GM19043 (cell line): Measurements from ENCODE around the gene IQSEC3.
"Not testable (repeated sequence)": the region's sequence is repeated elsewhere in the genome, so short reads cannot be mapped to it uniquely, and the experiment has no call there.

Source experiments
- ATAC-seq: cut with Tn5 transposase; IDR thresholded peaks from one replicate; pipeline ENCODE4 v1.9.1; 2021; ENCODE audit warnings: low read depth; ENCODE audit not compliant: unreplicated experiment

The IQSEC3 gene

GRCh38 chr12:210277-211141 lies 143.9 kb downstream of the IQSEC3 start:
- no peak for ATAC-seq

GRCh38 chr12:211142-211465 lies 144.5 kb downstream of the IQSEC3 start:
- ATAC-seq, result no peak

DNA sequence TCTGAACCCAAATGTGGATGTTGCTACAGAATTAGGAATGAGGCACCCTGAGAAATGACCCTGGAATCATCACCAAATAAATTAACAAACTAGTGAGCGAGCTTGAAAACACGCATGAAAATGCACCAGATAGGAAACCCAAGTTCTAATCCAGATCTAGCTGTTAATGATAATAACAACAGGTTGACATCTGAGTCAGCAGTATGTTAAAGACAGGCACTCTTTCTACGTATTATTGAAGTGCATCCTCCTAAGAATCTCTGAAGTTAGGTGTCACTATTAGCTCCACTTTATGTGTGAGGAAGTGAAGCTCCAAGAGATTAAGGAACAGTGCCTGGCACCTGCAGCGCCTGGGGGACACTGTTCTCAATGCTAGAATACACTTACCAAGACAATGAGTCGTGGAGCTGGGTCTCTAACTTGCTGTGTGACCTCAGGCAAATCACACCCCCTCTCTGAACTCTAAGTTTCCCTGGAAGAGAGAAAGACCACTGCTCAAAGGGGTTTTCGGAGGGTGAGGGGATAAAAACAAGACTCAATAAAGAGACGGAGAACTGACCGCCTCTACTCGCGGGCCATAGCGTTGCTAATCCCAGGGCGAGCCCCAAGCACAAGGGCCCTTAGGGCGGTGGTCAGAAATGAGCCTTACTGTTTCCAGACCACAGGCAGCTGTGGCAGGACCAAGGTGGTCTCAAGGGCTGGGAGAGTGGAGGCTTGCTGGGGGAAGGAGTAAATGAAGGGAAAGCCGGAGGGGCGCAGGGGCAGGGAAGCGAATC lies 145.3 kb downstream of the IQSEC3 start:
- no peak for ATAC-seq

- ATAC-seq, result no peak
Measured at GRCh38 chr12:212415-212714, 145.8 kb downstream of the IQSEC3 start.

GRCh38 chr12:212715-213526 lies 146.4 kb downstream of the IQSEC3 start:
- ATAC-seq, result no peak

DNA sequence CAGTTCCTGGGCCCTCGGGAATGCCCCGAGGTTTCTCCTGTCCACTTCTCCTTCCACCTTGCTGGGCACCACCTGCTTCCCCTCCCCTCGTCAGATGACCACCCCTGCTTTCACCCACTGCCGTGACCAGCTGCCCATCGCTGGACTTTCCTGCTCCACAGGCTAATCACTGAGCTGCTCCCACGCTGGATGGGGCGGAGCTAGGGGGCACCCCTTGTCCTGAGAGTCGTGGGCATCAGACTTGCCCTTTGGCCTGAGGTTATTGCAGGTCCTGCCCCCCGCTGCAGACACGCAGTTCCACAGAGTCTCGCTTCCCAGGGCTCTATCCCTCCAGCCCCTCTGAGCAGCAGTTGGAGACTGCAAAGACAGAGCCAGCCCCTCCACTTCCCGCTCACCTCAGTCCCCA lies 147.0 kb downstream of the IQSEC3 start:
- ATAC-seq, result no peak

DNA sequence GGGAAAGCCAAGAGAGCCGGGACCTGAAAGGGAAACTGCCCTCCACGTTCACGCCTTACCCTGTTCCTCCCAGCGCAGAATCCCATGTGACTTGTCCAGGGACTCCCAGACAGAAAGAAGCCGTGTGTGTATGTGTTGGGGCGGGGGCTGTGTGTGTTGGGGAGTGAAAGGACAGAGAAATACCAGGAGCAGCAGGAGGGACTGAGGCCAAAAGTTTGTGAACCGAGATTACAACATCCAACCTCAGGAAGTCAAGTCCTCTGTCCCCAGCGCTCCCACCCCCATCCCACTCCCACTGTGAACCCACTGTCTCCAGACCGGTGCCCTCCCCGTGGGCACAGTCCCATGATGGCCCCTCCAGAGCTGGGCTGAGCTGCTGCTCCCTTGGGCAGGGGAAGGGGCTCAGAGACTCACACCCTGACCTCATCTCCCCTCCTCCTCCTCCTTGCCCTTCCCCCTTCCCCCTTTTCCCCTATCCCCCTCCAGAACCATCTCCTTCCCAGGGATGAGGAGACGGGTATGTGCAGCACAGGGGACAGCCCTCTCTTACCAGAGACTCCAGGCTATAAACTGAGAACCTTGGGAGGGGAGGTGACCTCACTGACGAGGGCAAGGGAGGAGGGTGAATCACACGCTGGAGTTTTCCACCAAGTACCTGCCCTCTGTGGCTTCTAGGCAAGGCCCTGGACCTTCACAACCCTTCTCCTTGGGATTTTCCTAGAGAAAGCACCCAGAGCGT lies 147.6 kb downstream of the IQSEC3 start, which contains the start of gene SLC6A12:
Gene SLC6A12 (minus strand): TSS at position 155 of the 739 bp plus-strand sequence. CDS start 4,171 bp downstream, outside the sequence.
- no peak for ATAC-seq

DNA sequence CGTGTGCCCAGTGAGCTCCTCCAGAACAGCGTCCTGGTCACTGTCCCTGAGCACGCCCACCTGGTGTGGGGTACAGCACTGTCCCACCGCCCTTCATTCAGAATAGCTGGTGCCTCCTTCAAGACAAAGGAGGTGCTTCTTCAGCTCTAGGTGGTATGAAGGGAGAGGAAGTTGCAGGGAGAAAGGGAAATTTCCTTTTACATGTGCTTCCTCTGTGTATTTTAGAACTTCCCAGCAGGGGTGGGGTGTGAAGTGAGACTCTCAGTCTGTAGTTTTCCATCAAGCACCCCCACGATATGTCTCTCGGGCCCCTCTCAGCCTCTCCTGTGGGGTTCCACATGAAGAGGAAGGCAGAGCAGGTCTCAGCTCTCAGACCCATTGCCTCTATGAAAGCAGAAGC lies 148.5 kb downstream of the IQSEC3 start:
- no peak for ATAC-seq

DNA sequence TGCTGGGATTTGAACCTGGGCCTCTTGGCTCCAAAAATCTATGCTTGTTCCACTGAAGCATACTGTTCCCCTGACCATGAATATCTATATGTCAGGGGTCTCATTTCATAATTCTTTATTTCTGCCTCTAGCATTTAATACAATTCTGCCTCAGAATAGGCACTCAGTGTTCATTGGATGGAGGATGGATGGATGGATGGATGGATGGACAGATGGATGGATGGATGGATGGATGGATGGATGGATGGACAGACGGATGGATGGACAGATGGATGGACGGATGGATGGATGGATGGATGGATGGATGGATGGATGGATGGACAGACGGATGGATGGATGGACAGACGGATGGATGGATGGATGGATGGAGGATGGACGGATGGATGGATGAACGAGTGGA lies 150.5 kb downstream of the IQSEC3 start:
- ATAC-seq, result not testable (repeated sequence)

- no peak for ATAC-seq
Measured at GRCh38 chr12:218221-218620, 151.7 kb downstream of the IQSEC3 start.

DNA sequence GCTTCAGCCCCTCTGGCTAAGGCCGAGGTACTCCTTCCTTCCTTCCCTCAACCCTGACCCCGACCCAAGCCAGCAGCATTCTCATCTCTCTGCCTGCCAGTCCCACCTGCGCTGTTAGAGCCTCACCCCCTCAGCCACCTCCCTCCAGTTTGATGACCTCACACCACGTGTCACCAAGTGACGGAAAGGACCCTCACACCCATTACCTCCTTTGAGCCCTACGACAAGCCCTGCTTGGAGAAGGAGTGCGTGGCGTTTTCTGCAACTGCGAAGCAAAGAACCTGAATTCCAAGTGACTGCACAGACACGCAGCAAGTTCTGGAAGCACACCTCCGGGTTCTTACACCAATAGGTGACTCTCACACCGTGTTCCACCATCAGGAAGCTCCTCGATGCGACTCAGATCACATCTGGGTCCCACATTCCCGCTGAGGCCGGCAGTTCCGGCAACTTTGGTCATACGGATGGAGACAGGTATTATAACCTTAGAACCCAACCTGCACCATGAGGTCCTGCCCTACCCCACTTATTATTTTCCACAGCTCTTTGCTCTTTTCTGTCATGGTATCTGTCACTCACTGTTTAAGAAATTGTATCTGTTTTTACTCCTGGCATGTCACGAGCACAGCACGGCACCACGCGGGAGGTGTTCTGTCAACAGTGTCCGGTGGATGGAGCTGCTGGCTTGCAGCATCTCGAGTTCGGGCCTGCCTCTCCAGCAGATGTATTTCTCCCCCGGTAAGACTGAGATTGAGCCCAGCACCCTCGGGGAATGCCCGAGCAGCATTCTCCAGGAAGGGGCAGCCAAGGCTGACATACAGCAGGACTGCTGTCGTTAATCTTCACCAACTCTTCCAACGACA lies 152.4 kb downstream of the IQSEC3 start:
- ATAC-seq, result no peak

DNA sequence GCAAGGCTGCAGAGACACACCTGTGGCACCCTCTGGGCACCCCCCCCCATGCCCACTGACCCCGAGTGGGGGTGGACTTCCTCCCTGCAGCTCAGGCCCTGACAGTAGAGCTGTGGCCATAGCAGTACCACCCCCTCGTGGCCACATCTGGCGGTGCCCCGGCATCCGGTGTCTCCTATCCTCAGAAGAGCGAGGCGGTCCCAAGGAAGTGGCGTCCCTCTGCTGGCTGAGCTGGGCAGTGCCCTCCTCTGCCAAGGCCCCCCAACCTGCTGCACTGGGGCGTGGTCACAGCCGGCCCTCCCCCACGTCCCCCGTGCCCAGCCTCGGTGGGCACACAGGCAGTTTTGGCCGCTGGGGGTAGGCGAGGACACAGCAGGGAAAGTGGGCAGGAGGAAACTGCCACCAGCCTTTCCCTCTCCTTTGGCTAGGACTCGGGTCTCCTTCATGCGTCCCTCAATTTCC lies 153.4 kb downstream of the IQSEC3 start:
- ATAC-seq, result peak; percentile 61

GRCh38 chr12:220491-220890 lies 153.9 kb downstream of the IQSEC3 start:
- ATAC-seq, result no peak

- ATAC-seq, result no peak
Measured at GRCh38 chr12:220946-221550, 154.5 kb downstream of the IQSEC3 start.

- no peak for ATAC-seq
Measured at GRCh38 chr12:221736-222135, 155.2 kb downstream of the IQSEC3 start.

DNA sequence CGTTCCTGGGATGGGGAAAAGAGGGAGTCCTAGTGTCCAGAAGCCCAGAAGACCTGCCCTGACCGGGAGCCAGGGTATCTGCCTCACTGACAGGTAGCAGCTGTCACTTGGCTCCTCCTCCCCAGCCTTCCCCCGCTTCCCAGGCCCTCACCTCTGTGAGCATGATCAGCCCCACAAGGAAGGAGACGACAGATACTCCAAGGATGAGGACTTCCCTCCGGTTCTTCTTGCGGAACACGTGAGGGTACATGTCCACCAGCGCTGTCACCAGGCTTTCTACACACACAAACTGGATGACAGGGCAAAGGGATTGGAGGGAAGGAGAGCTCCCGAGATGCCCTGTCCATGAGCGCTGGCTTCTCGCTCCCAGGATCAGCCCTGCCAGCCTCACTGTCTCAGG lies 157.3 kb downstream of the IQSEC3 start:
- no peak for ATAC-seq

- ATAC-seq, result no peak
Measured at GRCh38 chr12:224330-224729, 157.8 kb downstream of the IQSEC3 start.

- no peak for ATAC-seq
Measured at GRCh38 chr12:225012-225411, 158.4 kb downstream of the IQSEC3 start.

DNA sequence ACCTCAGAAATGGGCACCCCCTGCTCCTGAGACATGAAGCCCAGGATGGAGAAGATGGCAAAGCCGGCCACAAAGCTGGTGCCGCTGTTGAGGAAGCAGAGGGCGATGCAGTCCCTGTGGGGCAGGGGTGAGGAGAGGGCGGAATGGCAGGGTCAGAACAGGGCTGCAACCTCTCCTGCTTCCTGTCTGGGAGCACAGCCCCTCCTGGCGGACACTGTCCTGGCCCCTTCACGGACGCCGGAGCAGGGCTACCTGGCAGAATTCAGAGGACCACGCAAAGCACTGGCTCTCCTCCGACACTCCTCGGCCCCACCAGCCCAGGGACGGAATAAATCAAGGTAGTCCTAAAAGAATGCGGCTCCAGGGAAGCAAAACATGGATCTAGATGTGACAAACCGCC lies 159.8 kb downstream of the IQSEC3 start:
- no peak for ATAC-seq
